GM23338 (cell line): ENCODE data around the gene SFSWAP. TPM values are rescaled to one million over a fixed set of nuclear protein-coding genes. Genes with fewer than 3 reads are reported as not detected.
A peak's percentile ranks its signal among the peaks of the same experiment; 100 is the strongest.

Experiments
- ATAC-seq: fragments of 200-7000 bp; cut with Tn5 transposase; 3 replicates; pipeline ENCODE4 v1.9.1; 2020
- DNase-seq: peaks from one replicate; pipeline ENCODE4 v3.0.0-alpha.2; 2015; ENCODE audit warnings: low spot score
- H2AFZ ChIP-seq: fragments of 200-600 bp; sonication (generic); 2 replicates; pipeline ENCODE4 v1.8.0; 2016; ENCODE audit warnings: antibody characterized with exemption, mild to moderate bottlenecking, moderate library complexity
- H3F3A ChIP-seq: fragments of 200-600 bp; sonication (generic); replicated peaks from 2 replicates; pipeline ENCODE4 v1.8.0; 2017; ENCODE audit warnings: antibody characterized with exemption, mixed run types, low read depth
- H3K27ac ChIP-seq: fragments of 200-600 bp; sonication (generic); 2 replicates; pipeline ENCODE4 v1.6.1; 2016; ENCODE audit warnings: low read depth
- H3K27me3 ChIP-seq: fragments of 200-600 bp; sonication (generic); 2 replicates; pipeline ENCODE4 v1.8.0; 2016; ENCODE audit warnings: mild to moderate bottlenecking, mixed run types, moderate library complexity; ENCODE audit not compliant: insufficient read depth
- H3K36me3 ChIP-seq: fragments of 200-600 bp; sonication (generic); 2 replicates; pipeline ENCODE4 v1.8.0; 2016; ENCODE audit warnings: mild to moderate bottlenecking; ENCODE audit not compliant: insufficient read depth
- H3K4me1 ChIP-seq: fragments of 200-600 bp; sonication (generic); 2 replicates; pipeline ENCODE4 v1.8.0; 2016; ENCODE audit warnings: mild to moderate bottlenecking, moderate library complexity; ENCODE audit not compliant: insufficient read depth
- H3K4me2 ChIP-seq: fragments of 200-600 bp; sonication (generic); 2 replicates; pipeline ENCODE4 v1.7.1; 2017; ENCODE audit warnings: mixed run types
- H3K4me3 ChIP-seq: fragments of 200-600 bp; sonication (generic); 2 replicates; pipeline ENCODE4 v1.6.1; 2016; ENCODE audit warnings: mixed run types
- H3K79me2 ChIP-seq: fragments of 200-600 bp; sonication (generic); replicated peaks from 2 replicates; pipeline ENCODE4 v1.8.0; 2017; ENCODE audit warnings: mild to moderate bottlenecking; ENCODE audit not compliant: insufficient read depth
- H3K9me2 ChIP-seq: fragments of 200-600 bp; sonication (generic); 2 replicates; pipeline ENCODE4 v1.8.0; 2017; ENCODE audit not compliant: insufficient read depth
- H4K20me1 ChIP-seq: fragments of 200-600 bp; sonication (generic); replicated peaks from 2 replicates; pipeline ENCODE4 v1.8.0; 2017; ENCODE audit warnings: mild to moderate bottlenecking; ENCODE audit not compliant: insufficient read depth
- H3K27ac Mint-ChIP-seq: 2 replicates; pipeline ENCODE4 v1.8.0; 2020; ENCODE audit warnings: inconsistent platforms, mild to moderate bottlenecking, moderate library complexity, mixed read lengths
- H3K27me3 Mint-ChIP-seq: 3 replicates; pipeline ENCODE4 v1.8.0; 2022; ENCODE audit warnings: low read depth, mild to moderate bottlenecking, moderate library complexity, mixed read lengths, inconsistent platforms; ENCODE audit not compliant: insufficient read depth, poor library complexity
- H3K36me3 Mint-ChIP-seq: 3 replicates; pipeline ENCODE4 v1.8.0; 2021; ENCODE audit warnings: low read depth, mild to moderate bottlenecking, inconsistent platforms, moderate library complexity, mixed read lengths
- H3K4me1 Mint-ChIP-seq: 3 replicates; pipeline ENCODE4 v1.8.0; 2020; ENCODE audit warnings: mild to moderate bottlenecking, inconsistent platforms, mixed read lengths
- H3K4me3 Mint-ChIP-seq: 3 replicates; pipeline ENCODE4 v1.8.0; 2021; ENCODE audit warnings: moderate library complexity, mild to moderate bottlenecking, inconsistent platforms, mixed read lengths
- H3K9me3 Mint-ChIP-seq: 3 replicates; pipeline ENCODE4 v1.8.0; 2020; ENCODE audit warnings: moderate library complexity, mild to moderate bottlenecking, inconsistent platforms, mixed read lengths
- CREB1 ChIP-seq: fragments of 250-450 bp; sonication (Bioruptor Pico); IDR thresholded peaks from 2 replicates; pipeline ENCODE4 v1.5.0; 2020; ENCODE audit warnings: low read depth, mild to moderate bottlenecking, moderate library complexity
- CTCF ChIP-seq, 2 experiments: fragments of 200-600 bp in 1 of 2; sonication (generic) in 1 of 2; conservative IDR thresholded peaks; 2 replicates each; pipeline versions ENCODE4 v1.5.1 to v1.6.1; 2016 to 2017; ENCODE audit warnings: antibody characterized with exemption in 2 of 2, low read depth in 2 of 2, mild to moderate bottlenecking in 2 of 2, moderate library complexity in 1 of 2
- ETS1 ChIP-seq: IDR thresholded peaks from 2 replicates; pipeline ENCODE4 v1.6.1; 2016; ENCODE audit warnings: antibody characterized with exemption
- EZH2 ChIP-seq: fragments of 200-600 bp; sonication (generic); IDR thresholded peaks from one replicate; pipeline ENCODE4 v1.8.0; 2017; ENCODE audit warnings: antibody characterized with exemption, mild to moderate bottlenecking, low read depth; ENCODE audit not compliant: unreplicated experiment
- NANOG ChIP-seq: IDR thresholded peaks from 2 replicates; pipeline ENCODE4 v1.6.1; 2016; ENCODE audit warnings: antibody characterized with exemption, borderline replicate concordance
- POLR2AphosphoS5 ChIP-seq: IDR thresholded peaks from 2 replicates; pipeline ENCODE4 v1.6.1; 2016; ENCODE audit warnings: antibody characterized with exemption, low read depth
- REST ChIP-seq: IDR thresholded peaks from one replicate; pipeline ENCODE4 v1.6.1; 2018; ENCODE audit warnings: antibody characterized with exemption; ENCODE audit not compliant: unreplicated experiment
- STAT1 ChIP-seq: IDR thresholded peaks from one replicate; pipeline ENCODE4 v1.6.1; 2016; ENCODE audit warnings: antibody characterized with exemption; ENCODE audit not compliant: unreplicated experiment
- ZNF114 ChIP-seq: fragments of 250-450 bp; sonication (Bioruptor Pico); IDR thresholded peaks from 2 replicates; pipeline ENCODE4 v1.5.0; 2020; ENCODE audit warnings: mild to moderate bottlenecking, moderate library complexity
- ZNF331 ChIP-seq: fragments of 250-450 bp; sonication (Bioruptor Pico); IDR thresholded peaks from 2 replicates; pipeline ENCODE4 v1.5.0; 2020; ENCODE audit warnings: low read depth, mild to moderate bottlenecking, moderate library complexity
- polyA plus RNA-seq: library from polyadenylated mRNA; unstranded; fragments of >200 nt; fragmentation: Nextera tagmentation; extraction: Ambion mirVana; gene quantifications from 2 replicates; pipeline ENCODE4 v1.2.1, GENCODE V29; 2016
- total RNA-seq: library from RNA; depleted of rRNA; stranded (reverse); fragments of >200 nt; shearing (Covaris generic); gene quantifications from 2 replicates; pipeline ENCODE4 v1.2.3, GENCODE V29; 2014

Gene SFSWAP
- total and polyA plus RNA-seq, 2 experiments from 2014 or later = 41.0 to 49.8 TPM

DNA sequence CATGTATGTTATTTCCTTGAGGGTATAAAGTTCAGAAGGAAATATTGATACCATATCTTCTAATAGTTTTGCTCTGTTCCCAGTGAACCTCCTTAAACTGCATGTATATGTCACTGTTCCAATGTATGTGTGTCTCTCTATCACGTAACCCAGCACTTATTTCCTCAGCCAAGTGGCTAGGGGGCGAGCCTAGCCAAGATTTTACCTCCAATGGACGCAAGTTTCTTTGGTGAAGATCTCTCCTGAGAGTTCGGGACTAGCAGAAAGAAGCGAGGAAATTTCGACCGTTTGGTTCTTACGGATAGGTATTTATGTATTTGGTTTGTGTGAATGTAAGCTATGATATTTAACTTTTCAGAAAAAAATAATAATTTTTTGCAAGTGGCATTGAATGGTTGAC lies 2.5 kb downstream of the SFSWAP start:
- H2AFZ ChIP-seq = no peak overlapping the region
- H3K36me3 ChIP-seq = peaks cover 31% of the 10 kb centered on the region; the same call in 1 of the 2 replicates
- peaks cover 13% of the 10 kb centered on the region for H3K27me3 Mint-ChIP-seq
- H3K4me3 Mint-ChIP-seq = peak overlapping the region; percentile 88; the same call in 2 of the 3 replicates
- H3K9me3 Mint-ChIP-seq = no peaks in the 10 kb centered on the region
- H3F3A ChIP-seq = no peaks in the 10 kb centered on the region
- H3K27ac Mint-ChIP-seq = no peak overlapping the region
- H3K79me2 ChIP-seq = peaks cover 42% of the 10 kb centered on the region
- no peak overlapping the region for H3K4me2 ChIP-seq
- H3K36me3 Mint-ChIP-seq = peaks cover 52% of the 10 kb centered on the region
- H3K4me3 ChIP-seq = no peak overlapping the region
- ATAC-seq = no peak
- H3K27me3 ChIP-seq = no peaks in the 10 kb centered on the region
- peaks cover 9% of the 10 kb centered on the region for H4K20me1 ChIP-seq
- peaks cover 17% of the 10 kb centered on the region for H3K4me1 Mint-ChIP-seq
- peaks cover 4% of the 10 kb centered on the region; the same call in 1 of the 2 replicates for H3K4me1 ChIP-seq
- no peaks in the 10 kb centered on the region for H3K9me2 ChIP-seq
- no peak overlapping the region for H3K27ac ChIP-seq
- DNase-seq = peak; percentile 41
- TF ChIP-seq NANOG = no peak
- TF ChIP-seq CTCF (conservative IDR thresholded peaks at IDR 0.05; ENCODE audit: low read depth in 2 of 2) = peak; percentile 49 to 71
- no peak for TF ChIP-seq POLR2AphosphoS5
- no peak for TF ChIP-seq CREB1 (CRISPR knock-in tag)

GRCh38 chr12:131714759-131715158 lies 3.9 kb downstream of the SFSWAP start:
- H3K4me3 Mint-ChIP-seq = no peak overlapping the region
- DNase-seq = no peak
- no peak overlapping the region for H3K27ac Mint-ChIP-seq
- H2AFZ ChIP-seq = no peak overlapping the region
- H3K36me3 ChIP-seq = peaks cover 31% of the 10 kb centered on the region; the same call in 1 of the 2 replicates
- H3F3A ChIP-seq = no peaks in the 10 kb centered on the region
- H3K4me2 ChIP-seq = no peak overlapping the region
- H3K27me3 Mint-ChIP-seq = peaks cover 13% of the 10 kb centered on the region
- no peaks in the 10 kb centered on the region for H3K9me2 ChIP-seq
- no peaks in the 10 kb centered on the region for H3K27me3 ChIP-seq
- H3K79me2 ChIP-seq = peaks cover 42% of the 10 kb centered on the region
- peaks cover 64% of the 10 kb centered on the region for H3K36me3 Mint-ChIP-seq
- no peak for ATAC-seq
- H4K20me1 ChIP-seq = peaks cover 9% of the 10 kb centered on the region
- H3K27ac ChIP-seq = no peak overlapping the region
- H3K4me1 ChIP-seq = peaks cover 4% of the 10 kb centered on the region; the same call in 1 of the 2 replicates
- H3K4me3 ChIP-seq = no peak overlapping the region
- H3K4me1 Mint-ChIP-seq = peaks cover 16% of the 10 kb centered on the region
- H3K9me3 Mint-ChIP-seq = no peaks in the 10 kb centered on the region
- TF ChIP-seq POLR2AphosphoS5 (no peak), EZH2 (no peak), ETS1 (no peak), ZNF114 (CRISPR knock-in tag) (no peak), ZNF331 (no peak), NANOG (no peak), STAT1 (no peak), REST (no peak), CTCF (conservative IDR thresholded peaks at IDR 0.05; ENCODE audit: low read depth in 2 of 2) (no peak)
